ENCODE data around the gene UNC13A. TPM values are rescaled to one million over a fixed set of nuclear protein-coding genes. Genes with fewer than 3 reads are reported as not detected.
A peak's percentile ranks its signal among the peaks of the same experiment; 100 is the strongest.

UNC13A gene
- total and polyA plus RNA-seq, 12 donors: 0.02 to 0.72 (median 0.06) TPM; not detected in 2

- no peak overlapping the region for H3K4me3 ChIP-seq
- peaks cover 0 to 40% (median 31%) of the 10 kb centered on the region in 7 donors for H3K27me3 ChIP-seq
- peak in 4 of 8 donors; percentile 13 to 78 (median 30) for ATAC-seq
- peaks cover 0 to 7% (median 0%) of the 10 kb centered on the region in 9 donors for H3K4me1 ChIP-seq
- intact Hi-C loops (cut with DNase I): no loop called here
- no peak for DNase-seq
- no peaks in the 10 kb centered on the region for H3K36me3 ChIP-seq
- no peak for TF ChIP-seq CTCF (IDR thresholded peaks at IDR 0.05)
- H3K27ac ChIP-seq: no peak overlapping the region
- WGBS, 2 donors: 12 to 18% methylated on average over 2 of the region's 2 CpGs
- peaks cover 0 to 17% (median 9%) of the 10 kb centered on the region in 11 donors for H3K9me3 ChIP-seq
Measured at GRCh38 chr19:17618936-17619335, 69.2 kb downstream of the UNC13A start.

- no peak overlapping the region for H3K27ac ChIP-seq
- DNase-seq (no peak), ATAC-seq (no peak)
- intact Hi-C loops (cut with DNase I): no loop called here
- peaks cover 0 to 7% (median 0%) of the 10 kb centered on the region in 9 donors for H3K4me1 ChIP-seq
- H3K9me3 ChIP-seq: peaks cover 0 to 17% (median 9%) of the 10 kb centered on the region in 11 donors
- H3K4me3 ChIP-seq: no peak overlapping the region
- H3K36me3 ChIP-seq: no peaks in the 10 kb centered on the region
- no peak for TF ChIP-seq CTCF (IDR thresholded peaks at IDR 0.05)
- WGBS, 2 donors: 80 to 95% methylated on average over 7 of the region's 7 CpGs
- peaks cover 0 to 44% (median 31%) of the 10 kb centered on the region in 7 donors for H3K27me3 ChIP-seq
Measured at GRCh38 chr19:17618281-17618903, 69.8 kb downstream of the UNC13A start.

- DNase-seq: no peak
- Histone ChIP-seq H3K27me3 (peaks cover 0 to 44% (median 31%) of the 10 kb centered on the region in 7 donors), H3K9me3 (peaks cover 0 to 17% (median 9%) of the 10 kb centered on the region in 11 donors), H3K27ac (no peak overlapping the region), H3K36me3 (no peaks in the 10 kb centered on the region), H3K4me1 (peaks cover 0 to 7% (median 0%) of the 10 kb centered on the region in 9 donors), H3K4me3 (no peak overlapping the region)
- TF ChIP-seq CTCF (IDR thresholded peaks at IDR 0.05): no peak
- intact Hi-C loops (cut with DNase I): no loop called here
- WGBS, 2 donors: 90 to 93% methylated on average over 7 of the region's 7 CpGs
- ATAC-seq: no peak
Measured at GRCh38 chr19:17617807-17618192, 70.4 kb downstream of the UNC13A start.

- intact Hi-C loops (cut with DNase I): no loop called here
- Histone ChIP-seq H3K4me1 (peaks cover 0 to 7% (median 0%) of the 10 kb centered on the region in 9 donors), H3K27me3 (peaks cover 0 to 44% (median 31%) of the 10 kb centered on the region in 7 donors), H3K9me3 (peaks cover 0 to 15% (median 8%) of the 10 kb centered on the region in 11 donors), H3K4me3 (peak overlapping the region in 3 of 10 donors; percentile 18 to 33 (median 21)), H3K36me3 (no peaks in the 10 kb centered on the region), H3K27ac (no peak overlapping the region)
- DNase-seq (no peak), ATAC-seq (peak in 1 of 8 donors; percentile 38)
- no peak for TF ChIP-seq CTCF (IDR thresholded peaks at IDR 0.05)
- WGBS, 2 donors: 65 to 66% methylated on average over 28 of the region's 28 CpGs
Measured at GRCh38 chr19:17616961-17617806, 71.0 kb downstream of the UNC13A start.
